OCI-LY3 (cell line): Measurements from ENCODE around the gene CARM1.

ENCODE experiments used
- CTCF ChIP-seq: fragments of 200-600, 300-600 bp; sonication (generic); IDR thresholded peaks from 2 replicates; pipeline ENCODE4 v1.5.1; 2014; ENCODE audit warnings: antibody characterized with exemption, low read length, low read depth
- EZH2phosphoT487 ChIP-seq: fragments of 200-600 bp; shearing (Covaris generic); IDR thresholded peaks from 2 replicates; pipeline ENCODE4 v1.6.1; 2018; ENCODE audit warnings: antibody characterized with exemption, mixed run types, low read depth

GRCh38 chr19:10876459-10877240, 5.3 kb downstream of the CARM1 start:
- TF ChIP-seq CTCF = no peak
- no peak for TF ChIP-seq EZH2phosphoT487
